ENCODE data around the gene UTS2. TPM values are rescaled to one million over a fixed set of nuclear protein-coding genes. Genes with fewer than 3 reads are reported as not detected.

The UTS2 gene
- total and polyA plus RNA-seq, 2 of the 4 experiments (the other 2 are of a cell fraction) = not detected

DNA sequence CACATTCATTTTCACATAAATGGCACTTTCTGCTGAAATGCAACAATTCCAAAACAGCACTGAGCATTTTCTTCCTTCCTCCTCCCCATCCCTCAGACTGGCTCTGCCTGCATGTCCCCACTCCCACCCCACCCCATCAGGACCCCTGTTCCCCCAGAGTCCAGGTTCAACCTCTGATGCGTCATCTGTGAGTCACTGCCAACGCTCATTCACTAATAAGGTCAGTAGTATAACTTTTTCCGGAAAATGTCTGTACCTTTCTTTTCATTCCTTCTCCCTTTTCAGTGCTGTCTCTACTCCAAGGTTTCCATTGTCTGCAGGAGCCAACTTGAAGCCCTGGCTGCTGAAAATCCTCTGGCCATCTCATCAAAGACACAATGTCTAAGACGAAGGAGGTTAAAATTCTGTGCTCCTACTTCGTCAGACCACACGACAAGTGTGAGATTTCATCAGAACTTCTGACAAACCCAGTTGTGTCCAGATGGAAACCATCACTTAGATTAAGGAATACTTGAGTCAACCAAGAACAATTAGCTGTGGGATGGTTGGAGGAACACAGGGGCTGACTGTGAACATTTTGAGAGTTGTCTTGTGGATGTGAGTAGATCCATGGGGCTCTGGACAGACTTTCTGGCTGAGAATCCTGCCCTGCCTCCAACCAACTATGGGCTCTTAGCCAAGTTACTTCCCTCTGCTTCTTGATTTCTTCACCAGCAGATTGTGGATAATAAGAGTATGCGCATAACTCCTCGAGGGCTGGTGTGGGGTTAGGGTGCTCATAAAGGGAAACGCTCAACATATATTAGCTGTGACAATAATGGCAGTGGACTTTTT, 35.6 kb upstream of the UTS2 start:
- Histone ChIP-seq H2AK5ac (ENCODE audit: low read depth, low read length) (no peak overlapping the region), H3K4me1 (ENCODE audit: control insufficient read depth, insufficient read depth, low read length) (no peaks in the 10 kb centered on the region), H2BK15ac (ENCODE audit: low read depth, low read length) (no peak overlapping the region), H3K9me1 (ENCODE audit: insufficient read depth, low read length) (no peaks in the 10 kb centered on the region), H3K4me2 (ENCODE audit: low read depth, low read length) (no peak overlapping the region), H3K4ac (ENCODE audit: low read depth, low read length) (no peak overlapping the region), H3K36me3 (ENCODE audit: control insufficient read depth, insufficient read depth, low read length) (no peaks in the 10 kb centered on the region), H3K9me3 (ENCODE audit: control insufficient read depth, insufficient read depth, low read length) (peaks cover 2% of the 10 kb centered on the region; the same call in 1 of the 2 replicates), H4K91ac (ENCODE audit: insufficient read depth, low read depth, low read length) (no peak overlapping the region), H3K9ac (ENCODE audit: low read depth, low read length) (no peak overlapping the region), H3K14ac (replicated peaks; ENCODE audit: low read depth, low read length) (no peak overlapping the region), H2BK20ac (ENCODE audit: low read depth, low read length) (no peak overlapping the region), H3K18ac (ENCODE audit: low read depth, low read length) (no peak overlapping the region), H3K27me3 (ENCODE audit: control insufficient read depth, insufficient read depth, low read length) (peaks cover 6% of the 10 kb centered on the region; the same call in 1 of the 2 replicates), H4K8ac (ENCODE audit: low read depth in 2 of 2, low read length in 2 of 2) (no peak overlapping the region), H3K56ac (ENCODE audit: extremely low read depth, insufficient read depth, low read length) (no peak overlapping the region), H4K5ac (ENCODE audit: low read depth, low read length) (no peak overlapping the region), H3K27ac (ENCODE audit: insufficient read depth, low read length) (no peak overlapping the region), H3K23ac (ENCODE audit: low read depth, low read length) (no peak overlapping the region), H3K4me3 (ENCODE audit: insufficient read depth, low read depth, low read length) (no peak overlapping the region), H4K20me1 (ENCODE audit: insufficient read depth, low read length) (no peaks in the 10 kb centered on the region), H2BK120ac (ENCODE audit: low read depth, low read length) (no peak overlapping the region), H2AFZ (replicated peaks; ENCODE audit: low read length, poor library complexity) (no peak overlapping the region), H2BK5ac (ENCODE audit: low read depth, low read length, poor library complexity, severe bottlenecking) (no peak overlapping the region), H3K79me1 (ENCODE audit: low read depth in 1 of 2, low read length in 2 of 2) (no peaks in the 10 kb centered on the region), H2AK9ac (replicated peaks; ENCODE audit: low read depth, low read length, poor library complexity) (no peak overlapping the region)
- 48% methylated on average over 5 of the region's 9 CpGs; no CpG with 5 or more reads in 1 of the 2 experiments for WGBS, 2 experiments (ENCODE audit: extremely low coverage in 2 of 2, insufficient read length in 1 of 2)
- dilution Hi-C loops (cut with HindIII; ENCODE audit: low sequenced_read_pairs, unreplicated experiment) = no loop called here
- DNase-seq (peak; percentile 56), ATAC-seq (ENCODE audit: low read depth) (no peak; the same call in 1 of the 2 replicates)
- intact Hi-C loops (cut with micrococcal nuclease) = no loop called here
- in situ Hi-C loops (cut with MboI; ENCODE audit: low sequenced_read_pairs) = no loop called here
- ChIA-PET POLR2A (ENCODE audit: unreplicated experiment) (no interaction called here), CTCF (no interaction called here)
- BruUV-seq (replicated peaks) = no TSS peak
- TF ChIP-seq FOS (IDR thresholded peaks at IDR 0.05; ENCODE audit: low read depth, low read length) (no peak), RAD21 (IDR thresholded peaks at IDR 0.05; ENCODE audit: low read length) (no peak), CEBPB (IDR thresholded peaks at IDR 0.05; ENCODE audit: low read depth, low read length) (no peak), BHLHE40 (IDR thresholded peaks at IDR 0.05; ENCODE audit: low read depth, low read length) (no peak), CHD1 (IDR thresholded peaks at IDR 0.05; ENCODE audit: low read depth, low read length) (no peak), MAFK (IDR thresholded peaks at IDR 0.05; ENCODE audit: low read depth, low read length) (no peak), RFX5 (IDR thresholded peaks at IDR 0.05; ENCODE audit: low read depth, low read length) (no peak), NFE2L2 (IDR thresholded peaks at IDR 0.05; ENCODE audit: low read depth, low read length) (no peak), RCOR1 (IDR thresholded peaks at IDR 0.05; ENCODE audit: insufficient replicate concordance, low read length) (no peak), MXI1 (IDR thresholded peaks at IDR 0.05; ENCODE audit: borderline replicate concordance, low read depth, low read length) (no peak), SMC3 (IDR thresholded peaks at IDR 0.05; ENCODE audit: low read depth, low read length) (no peak), MAZ (IDR thresholded peaks at IDR 0.05; ENCODE audit: borderline replicate concordance, low read depth, low read length) (no peak)
- TF ChIP-seq, protein P1, sequence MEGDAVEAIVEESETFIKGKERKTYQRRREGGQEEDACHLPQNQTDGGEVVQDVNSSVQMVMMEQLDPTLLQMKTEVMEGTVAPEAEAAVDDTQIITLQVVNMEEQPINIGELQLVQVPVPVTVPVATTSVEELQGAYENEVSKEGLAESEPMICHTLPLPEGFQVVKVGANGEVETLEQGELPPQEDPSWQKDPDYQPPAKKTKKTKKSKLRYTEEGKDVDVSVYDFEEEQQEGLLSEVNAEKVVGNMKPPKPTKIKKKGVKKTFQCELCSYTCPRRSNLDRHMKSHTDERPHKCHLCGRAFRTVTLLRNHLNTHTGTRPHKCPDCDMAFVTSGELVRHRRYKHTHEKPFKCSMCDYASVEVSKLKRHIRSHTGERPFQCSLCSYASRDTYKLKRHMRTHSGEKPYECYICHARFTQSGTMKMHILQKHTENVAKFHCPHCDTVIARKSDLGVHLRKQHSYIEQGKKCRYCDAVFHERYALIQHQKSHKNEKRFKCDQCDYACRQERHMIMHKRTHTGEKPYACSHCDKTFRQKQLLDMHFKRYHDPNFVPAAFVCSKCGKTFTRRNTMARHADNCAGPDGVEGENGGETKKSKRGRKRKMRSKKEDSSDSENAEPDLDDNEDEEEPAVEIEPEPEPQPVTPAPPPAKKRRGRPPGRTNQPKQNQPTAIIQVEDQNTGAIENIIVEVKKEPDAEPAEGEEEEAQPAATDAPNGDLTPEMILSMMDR (conservative IDR thresholded peaks at IDR 0.05; ENCODE audit: low read depth, low read length) = no peak
- TF ChIP-seq, protein P2, sequence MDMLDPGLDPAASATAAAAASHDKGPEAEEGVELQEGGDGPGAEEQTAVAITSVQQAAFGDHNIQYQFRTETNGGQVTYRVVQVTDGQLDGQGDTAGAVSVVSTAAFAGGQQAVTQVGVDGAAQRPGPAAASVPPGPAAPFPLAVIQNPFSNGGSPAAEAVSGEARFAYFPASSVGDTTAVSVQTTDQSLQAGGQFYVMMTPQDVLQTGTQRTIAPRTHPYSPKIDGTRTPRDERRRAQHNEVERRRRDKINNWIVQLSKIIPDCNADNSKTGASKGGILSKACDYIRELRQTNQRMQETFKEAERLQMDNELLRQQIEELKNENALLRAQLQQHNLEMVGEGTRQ (IDR thresholded peaks at IDR 0.05; ENCODE audit: low read depth, low read length) = no peak
- TF ChIP-seq, protein P3, sequence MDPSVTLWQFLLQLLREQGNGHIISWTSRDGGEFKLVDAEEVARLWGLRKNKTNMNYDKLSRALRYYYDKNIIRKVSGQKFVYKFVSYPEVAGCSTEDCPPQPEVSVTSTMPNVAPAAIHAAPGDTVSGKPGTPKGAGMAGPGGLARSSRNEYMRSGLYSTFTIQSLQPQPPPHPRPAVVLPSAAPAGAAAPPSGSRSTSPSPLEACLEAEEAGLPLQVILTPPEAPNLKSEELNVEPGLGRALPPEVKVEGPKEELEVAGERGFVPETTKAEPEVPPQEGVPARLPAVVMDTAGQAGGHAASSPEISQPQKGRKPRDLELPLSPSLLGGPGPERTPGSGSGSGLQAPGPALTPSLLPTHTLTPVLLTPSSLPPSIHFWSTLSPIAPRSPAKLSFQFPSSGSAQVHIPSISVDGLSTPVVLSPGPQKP (IDR thresholded peaks at IDR 0.05; ENCODE audit: borderline replicate concordance, low read depth, low read length) = no peak
